Activated T-helper 2 cell treated with anti-CD3 and anti-CD28 coated beads, Interferon-gamma antibody, Interleukin-2, Interleukin-4, amounts not matched to agents 10 μg/mL and 5 μg/mL and 100 μg/mL, durations not matched to agents 14 hours and 24 hours and 36 hours (primary cell): ENCODE measurements around the gene DDAH1. TPM values are rescaled to one million over a fixed set of nuclear protein-coding genes. Genes with fewer than 3 reads are reported as not detected.

Experiments used
- DNase-seq: peaks from one replicate; pipeline ENCODE4 v3.0.0; 2021; ENCODE audit warnings: low spot score
- H3K27ac Mint-ChIP-seq: one replicate; pipeline ENCODE4 v1.8.0; 2021; ENCODE audit warnings: mixed read lengths
- H3K27me3 Mint-ChIP-seq: one replicate; pipeline ENCODE4 v1.8.0; 2021; ENCODE audit warnings: low read depth, mixed read lengths
- H3K36me3 Mint-ChIP-seq: one replicate; pipeline ENCODE4 v1.8.0; 2021; ENCODE audit warnings: low read depth, mixed read lengths
- H3K4me1 Mint-ChIP-seq: one replicate; pipeline ENCODE4 v1.8.0; 2021; ENCODE audit warnings: low read depth, mixed read lengths
- H3K4me3 Mint-ChIP-seq: one replicate; pipeline ENCODE4 v1.8.0; 2021; ENCODE audit warnings: low read depth, mild to moderate bottlenecking, moderate library complexity, mixed read lengths
- H3K9me3 Mint-ChIP-seq: one replicate; pipeline ENCODE4 v1.8.0; 2021; ENCODE audit warnings: mixed read lengths
- intact Hi-C: fragments of 100-400 bp; cut with micrococcal nuclease; formaldehyde crosslinking; loops from one replicate; pipeline ENCODE4 v1.15.1; 2023
- total RNA-seq: library from RNA; stranded (reverse); gene quantifications from 2 replicates; pipeline ENCODE4 v1.2.3, GENCODE V29; 2022

DDAH1 gene
- total RNA-seq, 1 donor from 2014 or later, result not detected

GRCh38 chr1:85333186-85333585 lies 131.8 kb downstream of the DDAH1 start:
- peaks cover 6% of the 10 kb centered on the region for H3K4me1 Mint-ChIP-seq
- no peak for DNase-seq
- H3K27me3 Mint-ChIP-seq, result peaks cover 55% of the 10 kb centered on the region
- no peak overlapping the region for H3K4me3 Mint-ChIP-seq
- H3K9me3 Mint-ChIP-seq, result peaks cover 18% of the 10 kb centered on the region
- intact Hi-C loops, result no loop called here
- no peaks in the 10 kb centered on the region for H3K36me3 Mint-ChIP-seq
- H3K27ac Mint-ChIP-seq, result no peak overlapping the region

GRCh38 chr1:85332575-85332974 lies 132.4 kb downstream of the DDAH1 start:
- H3K36me3 Mint-ChIP-seq, result no peaks in the 10 kb centered on the region
- peaks cover 6% of the 10 kb centered on the region for H3K4me1 Mint-ChIP-seq
- H3K27ac Mint-ChIP-seq, result no peak overlapping the region
- no peak overlapping the region for H3K4me3 Mint-ChIP-seq
- intact Hi-C loops, result no loop called here
- H3K9me3 Mint-ChIP-seq, result peaks cover 18% of the 10 kb centered on the region
- no peak for DNase-seq
- peaks cover 55% of the 10 kb centered on the region for H3K27me3 Mint-ChIP-seq

DNA sequence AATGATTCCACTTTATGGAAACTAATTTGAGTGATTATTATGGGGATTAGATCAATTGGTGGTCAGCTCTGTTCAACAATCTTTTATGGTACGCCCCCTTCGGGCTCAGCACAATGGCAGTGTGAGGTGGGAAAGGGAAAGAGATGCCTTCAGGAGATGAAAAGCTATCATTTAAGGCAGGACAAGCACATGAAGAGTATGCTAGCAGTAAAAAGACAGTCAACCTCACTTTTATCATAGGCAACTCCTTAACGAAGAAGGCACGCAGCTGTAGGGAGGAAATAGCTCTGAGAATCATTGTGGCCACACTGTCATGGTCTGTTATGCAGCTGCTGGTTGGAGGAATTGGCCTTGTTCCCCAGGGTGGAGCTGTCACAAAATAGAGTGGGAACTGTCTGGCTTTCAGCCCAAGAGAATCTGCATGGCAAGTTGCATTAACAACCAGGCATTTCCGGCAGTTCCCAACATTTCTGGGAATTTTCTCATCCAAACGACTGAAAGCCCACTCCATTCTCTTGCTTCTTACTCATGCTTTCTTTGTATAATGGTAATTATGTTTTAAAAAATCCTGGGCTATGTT lies 134.2 kb downstream of the DDAH1 start:
- DNase-seq, result no peak

GRCh38 chr1:85330214-85330631 lies 134.7 kb downstream of the DDAH1 start:
- no peak overlapping the region for H3K4me3 Mint-ChIP-seq
- intact Hi-C loops, result no loop called here

More for the DNA sequence above, 134.2 kb downstream of the DDAH1 start:
- Mint-ChIP-seq H3K36me3 (no peaks in the 10 kb centered on the region), H3K27ac (no peak overlapping the region), H3K4me3 (no peak overlapping the region), H3K27me3 (peaks cover 60% of the 10 kb centered on the region), H3K4me1 (peaks cover 6% of the 10 kb centered on the region), H3K9me3 (peaks cover 18% of the 10 kb centered on the region)
- intact Hi-C loops, result no loop called here

DNA sequence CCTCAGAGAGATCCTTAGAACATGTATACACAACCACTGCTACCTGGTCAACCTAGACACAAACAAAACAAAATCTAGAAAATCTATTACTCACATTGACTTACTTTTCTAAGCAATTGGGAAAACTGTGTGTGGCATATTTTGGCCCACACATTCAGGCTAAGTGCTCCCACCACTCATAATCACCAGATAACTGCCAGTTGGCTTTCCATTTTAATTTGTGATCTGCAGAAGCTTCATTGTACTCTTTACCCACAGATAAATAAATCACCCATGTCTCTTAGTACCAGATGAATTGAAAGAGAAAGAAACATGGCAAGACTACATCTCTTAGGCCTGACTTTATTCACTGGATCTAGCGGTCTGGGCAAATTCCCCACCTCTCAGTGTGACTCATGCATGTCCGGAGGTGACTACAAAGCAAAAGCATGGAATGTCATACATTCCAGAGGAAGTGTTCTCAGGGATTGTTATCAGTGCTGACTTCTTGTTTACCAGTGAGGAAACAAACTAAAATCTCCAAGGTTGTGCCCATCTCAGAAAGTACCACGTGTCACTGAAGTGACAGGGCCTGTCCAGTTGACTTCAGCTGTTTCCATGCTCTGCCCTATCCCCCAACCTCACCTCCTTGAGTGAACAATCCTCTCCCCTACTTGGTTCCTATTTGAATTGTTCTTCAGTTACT lies 136.1 kb downstream of the DDAH1 start:
- H3K27me3 Mint-ChIP-seq, result peaks cover 70% of the 10 kb centered on the region
- H3K27ac Mint-ChIP-seq, result no peak overlapping the region
- H3K4me3 Mint-ChIP-seq, result no peak overlapping the region
- intact Hi-C loops, result no loop called here
- peaks cover 10% of the 10 kb centered on the region for H3K9me3 Mint-ChIP-seq
- no peaks in the 10 kb centered on the region for H3K36me3 Mint-ChIP-seq
- DNase-seq, result no peak
- no peaks in the 10 kb centered on the region for H3K4me1 Mint-ChIP-seq

More at GRCh38 chr1:85330214-85330631, 134.7 kb downstream of the DDAH1 start:
- Mint-ChIP-seq H3K4me1 (peaks cover 6% of the 10 kb centered on the region), H3K27ac (no peak overlapping the region), H3K27me3 (peaks cover 65% of the 10 kb centered on the region), H3K36me3 (no peaks in the 10 kb centered on the region), H3K9me3 (peaks cover 18% of the 10 kb centered on the region)
- DNase-seq, result no peak

- Mint-ChIP-seq H3K4me1 (no peaks in the 10 kb centered on the region), H3K27ac (no peak overlapping the region), H3K36me3 (no peaks in the 10 kb centered on the region), H3K9me3 (no peaks in the 10 kb centered on the region), H3K4me3 (no peak overlapping the region), H3K27me3 (peaks cover 68% of the 10 kb centered on the region)
- no peak for DNase-seq
- intact Hi-C loops, result no loop called here
These were observed 137.2 kb downstream of the DDAH1 start for GRCh38 chr1:85327759-85328158.

DNA sequence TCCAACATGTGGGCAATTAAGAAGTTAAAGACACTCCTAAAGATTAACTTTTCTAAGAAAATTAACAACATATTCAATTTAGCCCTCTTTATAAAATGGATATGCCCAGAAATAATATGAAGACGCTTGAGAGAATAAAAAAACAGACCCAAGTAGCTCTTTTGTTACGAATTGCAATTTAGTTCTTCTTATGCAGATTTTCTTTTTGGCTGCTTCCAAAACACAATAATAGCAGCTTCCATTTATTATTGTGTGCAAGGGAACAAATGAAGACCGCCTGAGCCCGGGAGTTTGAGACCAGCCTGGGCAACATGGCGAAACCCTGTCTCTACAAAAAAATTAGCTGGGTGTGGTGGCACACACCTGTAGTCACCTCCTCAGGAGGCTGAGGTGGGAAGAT lies 138.1 kb downstream of the DDAH1 start:
- Mint-ChIP-seq H3K27ac (no peak overlapping the region), H3K27me3 (peaks cover 71% of the 10 kb centered on the region), H3K4me3 (no peak overlapping the region), H3K36me3 (no peaks in the 10 kb centered on the region), H3K9me3 (no peaks in the 10 kb centered on the region), H3K4me1 (no peaks in the 10 kb centered on the region)
- intact Hi-C loops, result no loop called here
- no peak for DNase-seq

DNA sequence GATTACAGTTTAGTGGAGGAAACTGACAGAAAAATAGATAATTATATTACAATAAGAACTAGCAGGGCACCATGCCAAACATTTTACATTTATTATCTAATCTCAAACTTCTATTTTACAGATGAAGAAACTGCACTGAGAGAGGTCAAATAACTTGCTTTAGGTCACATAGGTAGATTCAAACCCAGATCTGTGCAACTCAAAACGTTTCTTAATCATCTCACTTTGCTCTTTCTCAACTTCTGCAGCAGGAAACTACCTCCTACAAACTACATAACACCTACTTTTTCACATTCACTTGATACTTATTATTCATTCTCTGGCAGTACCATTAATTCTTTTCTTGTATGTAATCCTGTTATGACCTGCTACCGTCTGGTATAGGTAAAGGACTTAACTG lies 138.6 kb downstream of the DDAH1 start:
- peaks cover 68% of the 10 kb centered on the region for H3K27me3 Mint-ChIP-seq
- H3K4me1 Mint-ChIP-seq, result peaks cover 2% of the 10 kb centered on the region
- no peak overlapping the region for H3K27ac Mint-ChIP-seq

DNA sequence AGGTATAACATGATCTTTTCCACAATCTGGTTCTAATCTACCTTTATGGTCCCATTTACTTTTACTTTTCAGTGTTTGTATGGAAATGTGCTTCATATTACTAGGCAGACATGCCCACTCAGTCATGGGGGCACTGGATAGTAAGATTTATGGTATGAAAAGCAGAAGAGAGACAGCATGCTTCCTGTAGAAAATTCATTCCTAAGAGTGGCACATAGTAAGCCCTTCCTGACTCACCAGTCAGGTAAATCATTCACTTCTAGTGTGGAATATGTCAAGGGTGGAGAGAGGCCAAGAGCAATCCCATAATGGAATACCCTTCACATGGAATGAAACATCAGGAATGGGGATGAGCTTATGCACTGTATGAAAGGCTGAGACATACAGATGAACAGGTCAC lies 139.0 kb downstream of the DDAH1 start:
- peaks cover 5% of the 10 kb centered on the region for H3K4me1 Mint-ChIP-seq
- no peak overlapping the region for H3K4me3 Mint-ChIP-seq
- peaks cover 66% of the 10 kb centered on the region for H3K27me3 Mint-ChIP-seq
- H3K9me3 Mint-ChIP-seq, result no peaks in the 10 kb centered on the region
- no peaks in the 10 kb centered on the region for H3K36me3 Mint-ChIP-seq
- no peak overlapping the region for H3K27ac Mint-ChIP-seq
- no peak for DNase-seq
- intact Hi-C loops, result no loop called here

More for the DNA sequence above, 138.6 kb downstream of the DDAH1 start:
- no peak for DNase-seq
- H3K4me3 Mint-ChIP-seq, result no peak overlapping the region
- no peaks in the 10 kb centered on the region for H3K36me3 Mint-ChIP-seq
- intact Hi-C loops, result no loop called here
- no peaks in the 10 kb centered on the region for H3K9me3 Mint-ChIP-seq

DNA sequence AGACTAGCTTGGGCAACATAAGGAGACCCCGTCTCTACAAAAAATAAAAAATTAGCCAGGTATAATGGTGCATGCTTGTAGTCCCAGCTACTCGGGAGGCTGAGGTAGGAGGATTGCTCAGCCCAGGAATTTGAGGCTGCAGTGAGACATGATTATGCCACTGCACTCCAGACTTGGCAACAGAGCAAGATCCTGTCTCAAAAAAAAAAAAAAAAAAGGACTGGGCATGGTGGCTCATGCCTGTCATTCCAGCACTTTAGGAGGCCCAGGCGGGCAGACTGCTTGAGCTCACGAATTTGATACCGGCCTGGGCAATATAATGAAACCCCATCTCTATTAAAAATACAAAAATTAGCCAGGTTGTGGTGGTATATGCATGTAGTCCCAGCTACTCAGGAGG lies 141.2 kb downstream of the DDAH1 start:
- Mint-ChIP-seq H3K27ac (no peak overlapping the region), H3K9me3 (no peaks in the 10 kb centered on the region), H3K4me1 (peaks cover 18% of the 10 kb centered on the region), H3K27me3 (peaks cover 68% of the 10 kb centered on the region), H3K36me3 (no peaks in the 10 kb centered on the region), H3K4me3 (no peak overlapping the region)
- no peak for DNase-seq
- intact Hi-C loops, result no loop called here

GRCh38 chr1:85322655-85323054 lies 142.3 kb downstream of the DDAH1 start:
- Mint-ChIP-seq H3K4me3 (no peak overlapping the region), H3K27ac (no peak overlapping the region), H3K27me3 (peaks cover 66% of the 10 kb centered on the region), H3K9me3 (no peaks in the 10 kb centered on the region), H3K36me3 (no peaks in the 10 kb centered on the region), H3K4me1 (peaks cover 18% of the 10 kb centered on the region)
- intact Hi-C loops, result no loop called here
- DNase-seq, result no peak

- intact Hi-C loops, result loop anchor here (1.0 to 2.0 kb wide), 2 partner anchors 23 to 43 kb away; no protein-coding TSS in a partner anchor
- Mint-ChIP-seq H3K4me1 (peaks cover 18% of the 10 kb centered on the region), H3K27ac (no peak overlapping the region), H3K27me3 (peaks cover 69% of the 10 kb centered on the region), H3K36me3 (no peaks in the 10 kb centered on the region), H3K4me3 (no peak overlapping the region), H3K9me3 (no peaks in the 10 kb centered on the region)
- DNase-seq, result peak; percentile 10
These were observed 143.6 kb downstream of the DDAH1 start for GRCh38 chr1:85321237-85321964.
